ENCODE measurements around the gene SCAF4.
"Not testable (repeated sequence)": the region's sequence is repeated elsewhere in the genome, so short reads cannot be mapped to it uniquely, and the experiment has no call there.

Gene SCAF4

DNA sequence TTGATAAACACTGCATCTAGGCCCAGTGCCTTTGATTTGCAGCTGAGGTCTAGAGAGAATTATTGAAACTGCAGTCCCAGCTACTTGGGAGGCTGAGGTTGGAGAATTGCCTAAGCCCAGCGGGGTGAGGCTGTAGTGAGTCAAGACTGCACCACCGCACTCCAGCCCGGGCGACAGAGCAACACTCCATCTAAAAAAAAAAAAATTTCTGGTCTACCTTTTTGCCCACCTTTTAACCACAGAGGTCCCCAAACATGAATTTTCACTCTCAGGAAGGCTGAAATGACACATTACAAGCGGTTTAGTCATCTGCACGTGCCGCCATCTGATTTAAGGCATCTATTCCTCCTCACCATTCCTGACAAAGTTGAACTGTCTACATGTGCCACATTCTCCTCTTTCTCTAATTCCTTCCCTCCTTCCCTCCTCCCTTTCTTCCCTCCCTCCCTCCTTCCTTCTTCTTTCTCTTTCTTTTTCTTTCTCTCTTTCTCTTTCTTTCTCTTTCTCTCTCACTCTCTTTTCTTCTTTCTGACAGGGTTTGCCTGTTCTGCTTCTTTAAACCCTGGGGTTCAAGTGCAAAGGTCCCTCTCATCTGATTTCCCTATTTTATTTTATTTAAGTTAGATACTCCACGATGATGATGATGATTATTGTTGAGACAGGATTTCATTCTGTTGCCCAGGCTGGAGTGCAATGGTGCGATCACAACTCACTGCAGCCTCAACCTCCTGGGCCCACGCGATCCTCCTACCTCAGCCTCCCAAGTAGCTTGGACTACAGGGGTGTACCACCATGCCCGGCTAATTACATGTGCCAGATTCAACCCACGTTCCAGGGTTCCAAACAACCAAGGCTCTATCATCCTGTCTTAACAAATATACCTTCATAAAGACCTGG lies 75.5 kb downstream of the SCAF4 start:
- Histone ChIP-seq H3K9me3 (ENCODE audit: control insufficient read depth in 1 of 2, low read length in 2 of 2) (no peaks in the 10 kb centered on the region), H3K27ac (ENCODE audit: low read depth, low read length) (no peak overlapping the region), H3K4me3 (ENCODE audit: low read depth in 1 of 2, low read length in 2 of 2) (peak overlapping the region in 1 of 2 donors; percentile 36), H3K9ac (ENCODE audit: low read depth in 1 of 2, low read length in 2 of 2) (no peak overlapping the region), H3K36me3 (ENCODE audit: control insufficient read depth in 1 of 2, insufficient read depth in 2 of 2, low read length in 2 of 2) (no peaks in the 10 kb centered on the region), H3K4me1 (ENCODE audit: control insufficient read depth in 1 of 2, insufficient read depth in 2 of 2, low read length in 2 of 2) (peaks cover 19 to 26% of the 10 kb centered on the region in 2 donors), H3K27me3 (ENCODE audit: control insufficient read depth in 1 of 2, insufficient read depth in 2 of 2, low read length in 2 of 2) (no peaks in the 10 kb centered on the region)

DNA sequence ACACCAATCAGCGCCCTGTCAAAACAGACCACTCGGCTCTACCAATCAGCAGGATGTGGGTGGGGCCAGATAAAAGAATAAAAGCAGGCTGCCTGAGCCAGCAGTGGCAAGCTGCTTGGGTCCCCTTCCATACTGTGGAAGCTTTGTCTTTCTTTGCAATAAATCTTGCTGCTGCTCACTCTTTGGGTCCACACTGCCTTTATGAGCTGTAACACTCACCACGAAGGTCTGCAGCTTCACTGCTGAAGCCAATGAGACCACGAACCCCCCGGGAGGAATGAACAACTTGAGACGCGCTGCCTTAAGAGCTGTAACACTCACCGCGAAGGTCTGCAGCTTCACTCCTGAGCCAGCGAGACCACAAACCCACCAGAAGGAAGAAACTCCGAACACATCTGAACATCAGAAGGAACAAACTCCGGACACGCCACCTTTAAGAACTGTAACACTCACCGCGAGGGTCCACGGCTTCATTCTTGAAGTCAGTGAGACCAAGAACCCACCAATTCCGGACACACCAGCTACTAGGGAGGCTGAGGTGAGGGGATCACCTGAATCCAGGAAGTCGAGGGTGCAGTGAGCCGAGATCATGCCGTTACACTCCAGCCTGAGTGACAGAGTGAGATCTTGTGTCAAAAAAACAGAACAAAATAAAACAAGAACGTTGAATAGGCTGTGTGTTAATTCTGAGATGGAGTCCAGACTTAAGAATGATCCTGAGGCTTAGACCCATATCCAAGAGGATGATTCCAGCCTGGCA lies 76.9 kb downstream of the SCAF4 start:
- H3K4me3 ChIP-seq (ENCODE audit: low read depth in 1 of 2, low read length in 2 of 2); H3K27me3 ChIP-seq (ENCODE audit: control insufficient read depth in 1 of 2, insufficient read depth in 2 of 2, low read length in 2 of 2); H3K9me3 ChIP-seq (ENCODE audit: control insufficient read depth in 1 of 2, low read length in 2 of 2); H3K27ac ChIP-seq (ENCODE audit: low read depth, low read length); H3K9ac ChIP-seq (ENCODE audit: low read depth in 1 of 2, low read length in 2 of 2); H3K36me3 ChIP-seq (ENCODE audit: control insufficient read depth in 1 of 2, insufficient read depth in 2 of 2, low read length in 2 of 2): not testable (repeated sequence)
- peaks cover 16 to 19% of the 10 kb centered on the region in 2 donors for H3K4me1 ChIP-seq (ENCODE audit: control insufficient read depth in 1 of 2, insufficient read depth in 2 of 2, low read length in 2 of 2)

DNA sequence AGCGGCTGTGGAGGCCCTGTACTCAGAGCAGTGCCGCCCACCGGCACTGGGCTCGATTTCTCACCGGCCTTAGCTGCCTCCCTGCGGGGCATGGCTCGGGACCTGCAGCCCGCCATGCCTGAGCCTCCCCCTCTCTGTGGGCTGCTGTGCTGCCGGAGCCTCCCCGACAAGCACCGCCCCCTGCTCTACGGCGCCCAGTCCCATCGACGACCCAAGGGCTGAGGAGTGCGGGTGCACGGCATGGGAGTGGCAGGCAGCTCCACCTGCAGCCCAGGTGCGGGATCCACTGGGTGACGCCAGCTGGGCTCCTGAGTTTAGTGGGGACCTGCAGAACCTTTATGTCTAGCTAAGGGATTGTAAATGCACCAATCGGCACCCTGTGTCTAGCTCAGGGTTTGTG lies 77.6 kb downstream of the SCAF4 start:
- Histone ChIP-seq H3K27ac (ENCODE audit: low read depth, low read length) (no peak overlapping the region), H3K9me3 (ENCODE audit: control insufficient read depth in 1 of 2, low read length in 2 of 2) (no peaks in the 10 kb centered on the region), H3K9ac (ENCODE audit: low read depth in 1 of 2, low read length in 2 of 2) (no peak overlapping the region), H3K36me3 (ENCODE audit: control insufficient read depth in 1 of 2, insufficient read depth in 2 of 2, low read length in 2 of 2) (no peaks in the 10 kb centered on the region), H3K27me3 (ENCODE audit: control insufficient read depth in 1 of 2, insufficient read depth in 2 of 2, low read length in 2 of 2) (no peaks in the 10 kb centered on the region), H3K4me1 (ENCODE audit: control insufficient read depth in 1 of 2, insufficient read depth in 2 of 2, low read length in 2 of 2) (peaks cover 16 to 19% of the 10 kb centered on the region in 2 donors), H3K4me3 (ENCODE audit: low read depth in 1 of 2, low read length in 2 of 2) (no peak overlapping the region)

DNA sequence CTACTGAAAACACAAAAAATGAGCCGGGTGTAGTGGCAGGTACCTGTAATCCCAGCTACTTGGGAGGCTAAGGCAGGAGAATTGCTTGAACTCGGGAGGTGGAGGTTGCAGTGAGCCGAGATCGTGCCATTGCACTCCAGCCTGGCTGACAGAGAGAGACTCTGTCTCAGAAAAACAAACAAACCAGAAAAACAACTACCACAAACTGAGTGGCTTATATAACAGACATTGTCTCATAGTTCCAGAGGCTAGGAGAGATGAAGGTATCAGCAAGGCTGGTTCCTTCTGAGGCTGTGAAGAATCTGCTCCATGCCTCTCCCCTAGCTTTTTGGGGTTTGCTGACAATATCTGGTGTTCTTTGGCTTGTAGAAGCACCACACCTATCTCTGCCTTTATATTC lies 80.4 kb downstream of the SCAF4 start:
- H3K4me1 ChIP-seq (ENCODE audit: control insufficient read depth in 1 of 2, insufficient read depth in 2 of 2, low read length in 2 of 2); H3K9me3 ChIP-seq (ENCODE audit: control insufficient read depth in 1 of 2, low read length in 2 of 2); H3K27ac ChIP-seq (ENCODE audit: low read depth, low read length); H3K27me3 ChIP-seq (ENCODE audit: control insufficient read depth in 1 of 2, insufficient read depth in 2 of 2, low read length in 2 of 2); H3K4me3 ChIP-seq (ENCODE audit: low read depth in 1 of 2, low read length in 2 of 2); H3K9ac ChIP-seq (ENCODE audit: low read depth in 1 of 2, low read length in 2 of 2); H3K36me3 ChIP-seq (ENCODE audit: control insufficient read depth in 1 of 2, insufficient read depth in 2 of 2, low read length in 2 of 2): not testable (repeated sequence)

DNA sequence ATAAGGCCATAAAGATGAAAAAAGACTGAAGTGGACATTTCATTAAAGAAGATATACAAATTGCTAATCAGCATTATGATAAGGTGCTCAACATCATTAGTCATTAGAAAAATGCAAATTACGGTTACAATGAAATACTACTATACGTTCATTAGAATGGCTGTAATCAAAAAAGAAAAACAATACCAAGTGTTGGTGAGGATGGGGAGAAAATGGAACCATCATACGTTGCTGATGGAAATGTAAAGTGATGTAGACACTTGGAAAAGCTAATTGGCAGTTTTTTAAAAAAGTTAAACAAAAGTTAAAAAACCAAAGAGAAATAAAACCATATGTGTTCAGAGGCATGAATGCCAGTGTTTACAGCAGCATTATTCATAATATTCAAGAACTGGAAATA lies 81.0 kb downstream of the SCAF4 start:
- no peaks in the 10 kb centered on the region for H3K27me3 ChIP-seq (ENCODE audit: control insufficient read depth in 1 of 2, insufficient read depth in 2 of 2, low read length in 2 of 2)
- no peak overlapping the region for H3K27ac ChIP-seq (ENCODE audit: low read depth, low read length)
- no peak overlapping the region for H3K9ac ChIP-seq (ENCODE audit: low read depth in 1 of 2, low read length in 2 of 2)
- peaks cover 4 to 8% of the 10 kb centered on the region in 2 donors for H3K4me1 ChIP-seq (ENCODE audit: control insufficient read depth in 1 of 2, insufficient read depth in 2 of 2, low read length in 2 of 2)
- H3K9me3 ChIP-seq (ENCODE audit: control insufficient read depth in 1 of 2, low read length in 2 of 2), result no peaks in the 10 kb centered on the region
- H3K4me3 ChIP-seq (ENCODE audit: low read depth in 1 of 2, low read length in 2 of 2), result no peak overlapping the region
- no peaks in the 10 kb centered on the region for H3K36me3 ChIP-seq (ENCODE audit: control insufficient read depth in 1 of 2, insufficient read depth in 2 of 2, low read length in 2 of 2)

DNA sequence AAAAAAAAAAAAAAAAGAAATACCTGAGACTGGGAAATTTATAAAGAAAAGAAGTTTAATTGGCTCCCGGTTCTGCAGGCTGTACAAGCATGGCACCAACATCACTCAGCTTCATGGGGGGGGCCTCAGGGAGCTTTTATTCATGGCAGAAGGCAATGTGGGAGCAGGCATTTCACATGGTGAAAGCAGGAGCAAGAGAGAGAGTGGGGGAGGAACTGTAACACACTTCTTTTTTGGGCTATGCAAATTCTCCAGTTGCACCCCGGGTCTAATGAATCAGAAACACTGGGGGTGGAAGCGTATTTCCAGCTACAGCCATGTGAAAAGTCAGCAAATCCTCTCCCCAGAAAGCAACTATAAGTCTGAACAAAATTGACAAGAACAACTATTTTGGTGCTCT lies 84.3 kb downstream of the SCAF4 start:
- H3K4me3 ChIP-seq (ENCODE audit: low read depth in 1 of 2, low read length in 2 of 2), result no peak overlapping the region
- H3K9ac ChIP-seq (ENCODE audit: low read depth in 1 of 2, low read length in 2 of 2), result no peak overlapping the region
- no peak overlapping the region for H3K27ac ChIP-seq (ENCODE audit: low read depth, low read length)
- no peaks in the 10 kb centered on the region for H3K9me3 ChIP-seq (ENCODE audit: control insufficient read depth in 1 of 2, low read length in 2 of 2)
- no peaks in the 10 kb centered on the region for H3K27me3 ChIP-seq (ENCODE audit: control insufficient read depth in 1 of 2, insufficient read depth in 2 of 2, low read length in 2 of 2)
- no peaks in the 10 kb centered on the region for H3K36me3 ChIP-seq (ENCODE audit: control insufficient read depth in 1 of 2, insufficient read depth in 2 of 2, low read length in 2 of 2)
- H3K4me1 ChIP-seq (ENCODE audit: control insufficient read depth in 1 of 2, insufficient read depth in 2 of 2, low read length in 2 of 2), result peaks cover 11 to 12% of the 10 kb centered on the region in 2 donors

DNA sequence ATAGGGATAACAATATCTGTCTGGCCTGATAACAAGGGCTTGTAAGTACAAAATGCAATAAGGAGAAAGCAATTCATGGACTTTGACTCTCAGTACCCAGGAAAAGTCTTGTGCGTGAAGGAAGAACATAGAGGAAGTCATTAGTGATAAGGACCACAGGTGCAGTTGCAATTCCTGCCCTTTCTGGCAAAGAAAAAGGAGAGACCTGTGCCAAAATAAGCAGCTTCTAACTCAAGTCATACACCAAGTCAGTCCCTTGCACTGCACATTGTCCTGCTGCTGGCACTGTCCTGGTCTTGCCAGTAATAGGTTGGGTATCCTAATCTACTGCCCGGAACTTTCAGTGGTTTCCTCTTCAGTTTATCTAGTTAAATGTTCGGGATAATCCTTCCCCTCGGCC lies 87.3 kb downstream of the SCAF4 start:
- peaks cover 11 to 12% of the 10 kb centered on the region in 2 donors for H3K4me1 ChIP-seq (ENCODE audit: control insufficient read depth in 1 of 2, insufficient read depth in 2 of 2, low read length in 2 of 2)
- H3K9me3 ChIP-seq (ENCODE audit: control insufficient read depth in 1 of 2, low read length in 2 of 2), result no peaks in the 10 kb centered on the region
- peak overlapping the region in 1 of 2 donors; percentile 45 for H3K4me3 ChIP-seq (ENCODE audit: low read depth in 1 of 2, low read length in 2 of 2)
- no peaks in the 10 kb centered on the region for H3K36me3 ChIP-seq (ENCODE audit: control insufficient read depth in 1 of 2, insufficient read depth in 2 of 2, low read length in 2 of 2)
- H3K9ac ChIP-seq (ENCODE audit: low read depth in 1 of 2, low read length in 2 of 2), result no peak overlapping the region
- no peaks in the 10 kb centered on the region for H3K27me3 ChIP-seq (ENCODE audit: control insufficient read depth in 1 of 2, insufficient read depth in 2 of 2, low read length in 2 of 2)
- no peak overlapping the region for H3K27ac ChIP-seq (ENCODE audit: low read depth, low read length)

DNA sequence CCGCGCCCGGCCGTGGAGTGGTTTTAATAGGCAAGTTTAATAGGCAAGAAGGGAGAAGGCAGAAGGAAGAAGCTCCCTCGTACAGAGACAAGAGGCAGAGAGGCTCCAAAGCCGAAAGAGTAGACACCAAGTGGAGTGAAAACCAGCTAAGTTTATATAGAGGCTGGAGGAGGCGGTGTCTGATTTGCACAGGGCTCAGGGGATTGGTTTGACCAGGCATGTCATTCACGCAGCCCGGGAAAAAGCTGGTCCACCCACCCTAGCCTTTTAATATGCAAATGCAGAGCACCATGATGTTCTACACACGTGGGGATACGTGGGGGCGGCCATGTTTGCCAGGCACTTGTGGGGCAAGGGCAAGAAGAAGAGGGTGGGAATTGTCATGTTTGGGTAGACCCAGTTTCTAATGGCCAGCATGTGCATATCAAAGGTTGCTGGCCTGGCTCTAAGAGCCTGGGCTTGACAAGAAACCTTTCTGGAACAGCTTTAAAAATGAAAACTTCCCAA lies 90.4 kb downstream of the SCAF4 start:
- Histone ChIP-seq H3K27ac (ENCODE audit: low read depth, low read length) (no peak overlapping the region), H3K4me3 (ENCODE audit: low read depth in 1 of 2, low read length in 2 of 2) (no peak overlapping the region)

DNA sequence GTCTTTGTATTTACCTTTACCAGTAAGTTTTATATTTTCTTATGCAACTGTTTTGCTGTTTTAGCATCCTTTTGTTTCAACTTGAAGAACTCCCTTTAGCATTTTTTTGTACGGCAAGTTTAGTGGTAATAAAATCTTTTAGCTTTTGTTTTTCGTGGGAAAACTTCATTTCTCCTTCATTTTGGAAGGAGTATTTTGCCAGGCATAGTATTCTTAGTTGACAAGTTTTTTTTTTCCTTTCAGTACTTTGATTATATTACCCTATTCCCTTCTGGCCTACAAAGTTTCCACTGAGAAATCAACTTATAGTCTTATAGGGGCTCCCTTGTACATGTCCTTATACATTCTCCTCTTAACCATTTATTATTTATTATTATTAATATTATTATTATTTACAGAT lies 95.0 kb downstream of the SCAF4 start:
- Histone ChIP-seq H3K4me1 (ENCODE audit: control insufficient read depth in 1 of 2, insufficient read depth in 2 of 2, low read length in 2 of 2) (no peaks in the 10 kb centered on the region), H3K27ac (ENCODE audit: low read depth, low read length) (no peak overlapping the region), H3K36me3 (ENCODE audit: control insufficient read depth in 1 of 2, insufficient read depth in 2 of 2, low read length in 2 of 2) (no peaks in the 10 kb centered on the region), H3K9me3 (ENCODE audit: control insufficient read depth in 1 of 2, low read length in 2 of 2) (peaks cover 0 to 4% of the 10 kb centered on the region in 2 donors), H3K27me3 (ENCODE audit: control insufficient read depth in 1 of 2, insufficient read depth in 2 of 2, low read length in 2 of 2) (no peaks in the 10 kb centered on the region), H3K4me3 (ENCODE audit: low read depth in 1 of 2, low read length in 2 of 2) (no peak overlapping the region), H3K9ac (ENCODE audit: low read depth in 1 of 2, low read length in 2 of 2) (no peak overlapping the region)

More for the DNA sequence above, 90.4 kb downstream of the SCAF4 start:
- no peaks in the 10 kb centered on the region for H3K27me3 ChIP-seq (ENCODE audit: control insufficient read depth in 1 of 2, insufficient read depth in 2 of 2, low read length in 2 of 2)
- H3K9me3 ChIP-seq (ENCODE audit: control insufficient read depth in 1 of 2, low read length in 2 of 2), result peaks cover 0 to 4% of the 10 kb centered on the region in 2 donors
- H3K4me1 ChIP-seq (ENCODE audit: control insufficient read depth in 1 of 2, insufficient read depth in 2 of 2, low read length in 2 of 2), result peaks cover 9% of the 10 kb centered on the region in 2 donors
- no peaks in the 10 kb centered on the region for H3K36me3 ChIP-seq (ENCODE audit: control insufficient read depth in 1 of 2, insufficient read depth in 2 of 2, low read length in 2 of 2)
- no peak overlapping the region for H3K9ac ChIP-seq (ENCODE audit: low read depth in 1 of 2, low read length in 2 of 2)

DNA sequence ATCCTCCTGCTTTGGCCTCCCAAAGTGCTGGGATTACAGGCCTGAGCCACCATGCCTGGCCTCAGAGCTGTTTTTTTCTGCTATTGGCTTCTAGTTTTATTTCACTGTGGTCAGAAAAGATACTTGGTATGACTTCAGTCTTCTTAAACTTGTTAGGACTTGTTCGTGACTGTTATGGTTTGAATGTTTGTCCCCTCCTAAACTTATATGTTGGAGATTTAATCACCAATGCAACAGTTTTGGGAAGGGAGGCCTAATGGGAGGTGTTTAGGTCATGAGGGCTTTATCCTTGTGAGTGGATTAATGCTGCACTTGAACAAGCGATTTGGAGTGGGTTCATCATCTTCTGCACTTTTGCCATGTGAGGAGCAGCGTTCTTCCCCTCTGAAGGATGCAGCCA lies 96.9 kb downstream of the SCAF4 start:
- Histone ChIP-seq H3K36me3 (ENCODE audit: control insufficient read depth in 1 of 2, insufficient read depth in 2 of 2, low read length in 2 of 2) (no peaks in the 10 kb centered on the region), H3K27ac (ENCODE audit: low read depth, low read length) (no peak overlapping the region), H3K9me3 (ENCODE audit: control insufficient read depth in 1 of 2, low read length in 2 of 2) (peaks cover 0 to 4% of the 10 kb centered on the region in 2 donors), H3K27me3 (ENCODE audit: control insufficient read depth in 1 of 2, insufficient read depth in 2 of 2, low read length in 2 of 2) (no peaks in the 10 kb centered on the region), H3K4me3 (ENCODE audit: low read depth in 1 of 2, low read length in 2 of 2) (no peak overlapping the region), H3K4me1 (ENCODE audit: control insufficient read depth in 1 of 2, insufficient read depth in 2 of 2, low read length in 2 of 2) (peaks cover 0 to 4% of the 10 kb centered on the region in 2 donors), H3K9ac (ENCODE audit: low read depth in 1 of 2, low read length in 2 of 2) (no peak overlapping the region)
